NB4 (cell line): ENCODE measurements around the gene COMMD7.

ENCODE experiments used
- CTCF ChIP-seq: IDR thresholded peaks from one replicate; pipeline ENCODE4 v1.5.1; 2012; ENCODE audit warnings: low read depth, low read length
- MAX ChIP-seq: IDR thresholded peaks from 2 replicates; pipeline ENCODE4 v1.6.1; 2011; ENCODE audit warnings: low read depth, low read length
- MYC ChIP-seq: IDR thresholded peaks from 2 replicates; pipeline ENCODE4 v1.6.1; 2011; ENCODE audit warnings: low read depth, low read length

GRCh38 chr20:32761417-32761830 is 18.2 kb upstream of the COMMD7 start:
- TF ChIP-seq MYC, result no peak
- TF ChIP-seq CTCF, result no peak
- TF ChIP-seq MAX, result no peak
